Upper lobe of left lung (tissue), 4 donors: Measurements from ENCODE around the gene PIAS2.
"Not testable (repeated sequence)": the region's sequence is repeated elsewhere in the genome, so short reads cannot be mapped to it uniquely, and the experiment has no call there.

Experiments used
- EP300 ChIP-seq, 4 donors: sonication (generic); formaldehyde crosslinking; IDR thresholded peaks; one replicate each; pipeline ENCODE4 v1.5.1; 2017; ENCODE audit warnings: antibody characterized with exemption in 4 of 4, control low read depth in 2 of 4
- POLR2A ChIP-seq, 4 donors: fragments of 450-650 bp; IDR thresholded peaks; one replicate each; pipeline ENCODE4 v1.5.1; 2016 to 2017; ENCODE audit warnings: antibody characterized with exemption in 4 of 4, mild to moderate bottlenecking in 2 of 4
- POLR2AphosphoS5 ChIP-seq, 2 donors: sonication (generic); formaldehyde crosslinking; IDR thresholded peaks; one replicate each; pipeline ENCODE4 v1.5.1; 2017; ENCODE audit warnings: antibody characterized with exemption in 2 of 2
- TF ChIP-seq, protein P1 (sequence below), 6 experiments: fragments of 450-650 bp in 4 of 6; fragments of 200-600 bp in 2 of 6; sonication (generic) in 2 of 6; IDR thresholded peaks; one replicate each; pipeline ENCODE4 v1.5.1; 2016 to 2019; ENCODE audit warnings: antibody characterized with exemption in 6 of 6

- TF ChIP-seq POLR2A, POLR2AphosphoS5, EP300 (IDR thresholded peaks at IDR 0.05): not testable (repeated sequence)
- TF ChIP-seq, protein P1, sequence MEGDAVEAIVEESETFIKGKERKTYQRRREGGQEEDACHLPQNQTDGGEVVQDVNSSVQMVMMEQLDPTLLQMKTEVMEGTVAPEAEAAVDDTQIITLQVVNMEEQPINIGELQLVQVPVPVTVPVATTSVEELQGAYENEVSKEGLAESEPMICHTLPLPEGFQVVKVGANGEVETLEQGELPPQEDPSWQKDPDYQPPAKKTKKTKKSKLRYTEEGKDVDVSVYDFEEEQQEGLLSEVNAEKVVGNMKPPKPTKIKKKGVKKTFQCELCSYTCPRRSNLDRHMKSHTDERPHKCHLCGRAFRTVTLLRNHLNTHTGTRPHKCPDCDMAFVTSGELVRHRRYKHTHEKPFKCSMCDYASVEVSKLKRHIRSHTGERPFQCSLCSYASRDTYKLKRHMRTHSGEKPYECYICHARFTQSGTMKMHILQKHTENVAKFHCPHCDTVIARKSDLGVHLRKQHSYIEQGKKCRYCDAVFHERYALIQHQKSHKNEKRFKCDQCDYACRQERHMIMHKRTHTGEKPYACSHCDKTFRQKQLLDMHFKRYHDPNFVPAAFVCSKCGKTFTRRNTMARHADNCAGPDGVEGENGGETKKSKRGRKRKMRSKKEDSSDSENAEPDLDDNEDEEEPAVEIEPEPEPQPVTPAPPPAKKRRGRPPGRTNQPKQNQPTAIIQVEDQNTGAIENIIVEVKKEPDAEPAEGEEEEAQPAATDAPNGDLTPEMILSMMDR (IDR thresholded peaks at IDR 0.05), result not testable (repeated sequence)
Observed at GRCh38 chr18:46963656-46964578, 46.6 kb upstream of the PIAS2 start.
